COR-L47 (cell line): ENCODE data around the gene AP2A2.

ENCODE experiments used
- DNase-seq: peaks from one replicate; lab custom pipeline; 2025; lab: John Stamatoyannopoulos, UW

Gene AP2A2

GRCh38 chr11:1030086-1030485 lies 104.4 kb downstream of the AP2A2 start:
- DNase-seq = no peak

DNA sequence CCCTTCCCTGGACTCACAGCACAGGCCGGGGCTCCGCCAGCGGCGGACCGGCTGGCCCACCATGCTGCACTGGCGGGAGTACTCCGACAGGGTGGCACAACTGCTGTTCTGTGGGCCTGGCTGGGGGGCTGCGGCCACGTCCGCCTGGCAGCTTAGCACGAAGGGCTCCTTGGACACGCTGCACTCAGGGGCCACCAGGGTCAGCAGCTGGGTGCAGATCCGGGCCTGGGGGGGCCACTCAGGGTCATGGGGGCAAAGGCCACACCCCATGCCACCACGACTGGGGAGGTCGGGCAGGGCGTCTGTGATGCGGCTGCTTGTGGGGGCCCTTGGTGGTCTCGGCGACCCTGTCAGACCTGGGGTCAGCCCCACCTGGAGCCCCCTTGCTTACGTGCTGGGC lies 104.9 kb downstream of the AP2A2 start:
- DNase-seq = no peak

GRCh38 chr11:1031121-1031899 lies 105.6 kb downstream of the AP2A2 start:
- no peak for DNase-seq

DNA sequence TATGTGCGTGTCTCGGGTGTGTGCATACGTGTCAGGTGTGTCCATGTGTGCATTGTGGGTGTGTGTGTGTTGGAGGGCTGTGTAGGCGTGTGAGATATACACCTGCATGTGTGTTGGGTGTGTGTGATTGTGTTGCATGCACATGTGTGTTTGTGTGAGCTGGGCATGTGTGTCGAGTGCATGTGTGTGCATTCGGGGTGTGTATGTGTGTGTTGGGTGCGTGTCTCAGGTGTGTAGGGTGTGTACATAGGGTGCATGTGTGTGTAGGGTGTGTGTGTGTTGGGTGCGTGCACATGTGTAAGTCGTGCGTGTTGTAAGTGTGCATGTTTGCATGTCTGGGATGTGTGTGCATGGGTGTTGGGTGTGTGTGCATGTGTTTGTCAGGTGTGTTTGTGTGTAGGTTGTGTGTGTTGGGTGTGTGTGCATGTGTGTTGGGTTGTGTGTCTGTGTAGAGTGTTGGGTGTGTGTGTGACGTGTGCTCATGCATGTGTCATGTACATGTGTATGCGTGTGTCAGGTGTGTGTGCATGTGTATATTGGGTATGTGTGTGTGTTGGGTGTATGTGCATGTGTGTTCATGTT lies 106.7 kb downstream of the AP2A2 start:
- DNase-seq = no peak

DNA sequence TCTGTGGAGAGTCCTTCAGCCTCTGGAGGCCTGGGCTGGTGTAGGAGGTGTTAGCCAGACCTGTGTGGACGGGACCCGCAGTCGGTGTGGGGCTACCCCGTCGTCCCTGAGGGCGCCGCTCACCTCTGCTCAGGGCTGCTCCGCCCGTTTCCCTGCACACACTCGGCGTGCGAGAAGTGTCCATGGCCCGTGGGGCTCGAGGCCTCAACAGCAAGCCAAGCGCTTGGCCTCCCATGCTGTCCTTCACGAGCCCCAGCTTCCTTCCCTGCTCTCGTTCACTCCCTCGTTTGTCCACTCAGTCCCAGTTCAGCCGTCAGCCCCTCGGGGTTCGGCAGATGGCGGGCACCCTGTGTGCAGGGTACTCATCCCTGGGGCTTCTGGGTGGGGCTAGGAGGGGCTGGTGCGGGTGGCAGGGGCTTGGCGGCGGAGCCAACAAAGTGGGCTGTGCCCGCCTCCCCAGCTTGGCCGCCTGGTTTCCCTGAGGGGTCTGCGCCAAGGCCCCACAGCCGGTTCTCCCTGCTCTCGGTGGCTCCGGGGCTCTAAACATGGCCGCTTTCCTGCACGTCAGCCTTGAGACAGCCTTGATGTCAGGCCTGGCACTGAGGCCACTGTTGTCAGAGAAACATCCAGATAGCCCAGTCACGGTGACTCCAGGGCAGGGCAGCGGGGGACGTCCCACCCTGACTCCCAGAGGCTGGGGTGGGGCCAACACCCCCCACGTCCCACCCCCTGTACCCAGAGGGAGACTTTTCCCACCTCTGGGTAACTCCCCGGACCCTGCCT lies 107.5 kb downstream of the AP2A2 start:
- DNase-seq = no peak

GRCh38 chr11:1034001-1034400 lies 108.3 kb downstream of the AP2A2 start:
- DNase-seq = no peak

- no peak for DNase-seq
Measured at GRCh38 chr11:1034456-1035295, 109.0 kb downstream of the AP2A2 start.

DNA sequence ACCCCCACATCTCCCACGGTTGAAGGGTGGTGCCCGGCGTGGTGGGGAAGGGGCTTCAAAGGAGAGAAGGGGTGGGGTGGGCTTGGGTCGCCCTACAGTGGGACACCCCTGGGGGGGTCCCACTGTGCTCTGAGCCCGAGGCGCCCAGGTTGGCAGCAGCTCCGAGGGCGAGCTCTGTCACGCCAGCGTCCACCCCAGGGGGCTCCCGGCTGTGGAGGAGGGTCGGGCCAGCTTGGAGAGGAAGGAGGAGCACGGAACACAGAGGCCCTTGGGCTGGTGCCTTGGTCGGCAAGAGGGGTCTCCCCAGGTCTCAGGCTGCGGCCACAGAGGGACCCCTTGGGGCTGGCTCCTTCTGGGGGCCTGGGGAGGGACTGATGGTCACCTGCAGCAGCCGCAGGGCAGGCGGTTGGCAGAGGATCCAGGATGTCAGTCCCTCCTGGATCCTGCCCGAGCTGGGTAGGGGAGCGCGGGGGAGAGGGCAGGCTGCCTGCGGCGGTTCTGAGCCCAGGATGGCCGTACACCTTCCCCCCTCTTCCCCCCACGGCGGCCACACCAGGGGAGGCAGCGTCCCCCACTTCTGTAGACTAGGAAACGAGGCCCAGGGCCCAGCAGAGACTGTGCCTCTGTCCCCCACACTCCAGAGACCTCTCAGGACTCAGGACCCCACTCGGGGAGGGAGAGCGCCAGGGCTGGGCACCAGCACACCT lies 110.1 kb downstream of the AP2A2 start:
- DNase-seq = no peak

DNA sequence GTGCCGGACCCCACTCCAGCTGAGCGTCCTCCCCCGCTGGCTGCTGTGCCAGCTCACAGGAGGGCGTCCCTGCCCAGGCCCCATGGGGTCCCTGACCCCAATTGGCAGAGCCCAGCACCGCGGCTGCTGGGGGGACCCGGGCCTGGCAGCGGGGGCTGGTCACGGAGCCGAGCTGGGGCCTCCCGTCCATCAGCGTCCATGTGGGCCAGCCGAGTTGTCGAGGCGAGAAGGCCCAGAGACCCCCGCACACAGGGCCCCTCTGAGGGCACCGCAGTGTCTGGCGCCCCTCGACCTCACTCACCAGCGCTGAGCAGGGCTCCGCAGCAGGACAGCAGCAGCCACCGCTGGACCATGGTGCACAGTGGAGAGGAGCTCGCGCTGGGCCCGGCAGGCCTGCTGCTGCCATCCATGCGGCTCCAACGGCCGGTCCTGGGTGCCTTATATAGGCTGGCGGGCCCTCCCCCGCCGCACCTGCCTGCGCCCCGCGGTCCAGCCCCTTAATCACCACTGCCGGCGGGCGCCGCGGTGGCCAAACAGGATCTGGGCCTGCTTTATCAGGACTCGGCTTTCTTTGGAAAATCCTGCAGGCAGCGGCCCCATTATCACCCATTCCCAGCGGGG lies 110.7 kb downstream of the AP2A2 start, which contains the start of gene MUC6:
MUC6 (minus strand) TSS at position 416 of the 621 bp plus-strand sequence; CDS start at position 353, 63 bp downstream.
- peak; percentile 75 for DNase-seq

GRCh38 chr11:1036931-1037330 lies 111.3 kb downstream of the AP2A2 start:
- no peak for DNase-seq

DNA sequence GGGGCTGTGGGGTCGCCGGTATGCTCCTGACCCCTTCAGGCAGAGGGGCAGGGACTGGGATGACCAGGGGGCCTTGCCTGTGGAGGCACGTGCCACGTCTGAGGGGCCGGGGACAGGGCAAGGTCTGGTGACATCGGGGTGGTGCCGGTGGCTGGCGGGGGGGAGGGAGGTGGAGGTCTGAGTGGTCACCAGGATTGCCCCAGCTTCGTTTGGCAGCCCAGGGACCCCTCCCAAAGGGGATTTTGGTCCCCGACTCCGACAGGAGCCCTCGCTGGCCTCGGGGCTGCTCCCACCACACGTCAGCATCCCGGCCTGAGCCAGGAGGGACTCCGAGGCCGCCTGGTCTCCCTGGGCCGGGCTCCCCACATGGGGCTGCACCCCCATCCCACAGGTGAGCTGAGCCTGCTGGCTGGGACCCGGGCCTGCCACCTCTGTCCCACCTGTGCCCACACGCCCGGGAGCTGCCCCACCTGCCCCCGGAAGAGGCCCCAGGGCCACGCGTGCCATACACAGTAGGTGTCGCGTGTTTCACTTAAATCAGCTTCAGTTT lies 111.9 kb downstream of the AP2A2 start:
- DNase-seq = no peak

GRCh38 chr11:1038361-1038760 lies 112.7 kb downstream of the AP2A2 start:
- DNase-seq = no peak

DNA sequence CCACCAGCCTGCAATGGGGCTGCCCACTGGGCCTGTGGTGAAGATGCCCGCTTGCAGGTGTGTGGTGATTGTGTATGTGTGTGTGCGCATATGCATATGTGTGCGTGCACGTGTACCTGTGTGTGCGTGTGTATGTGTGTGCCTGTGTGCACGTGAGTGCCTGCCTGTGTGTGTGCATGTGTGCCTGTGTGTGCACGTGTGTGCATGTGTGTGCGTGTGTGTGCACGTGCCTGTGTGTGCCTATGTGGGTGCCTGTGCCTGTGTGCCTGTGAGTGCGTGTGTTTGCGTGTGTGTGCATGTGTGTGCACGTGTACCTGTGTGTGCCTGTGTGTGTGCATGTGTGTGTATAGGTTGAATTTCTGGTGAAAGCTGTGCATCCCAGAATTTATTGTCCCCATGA lies 113.3 kb downstream of the AP2A2 start:
- DNase-seq = no peak

GRCh38 chr11:1039481-1040427 lies 114.1 kb downstream of the AP2A2 start:
- DNase-seq = no peak

DNA sequence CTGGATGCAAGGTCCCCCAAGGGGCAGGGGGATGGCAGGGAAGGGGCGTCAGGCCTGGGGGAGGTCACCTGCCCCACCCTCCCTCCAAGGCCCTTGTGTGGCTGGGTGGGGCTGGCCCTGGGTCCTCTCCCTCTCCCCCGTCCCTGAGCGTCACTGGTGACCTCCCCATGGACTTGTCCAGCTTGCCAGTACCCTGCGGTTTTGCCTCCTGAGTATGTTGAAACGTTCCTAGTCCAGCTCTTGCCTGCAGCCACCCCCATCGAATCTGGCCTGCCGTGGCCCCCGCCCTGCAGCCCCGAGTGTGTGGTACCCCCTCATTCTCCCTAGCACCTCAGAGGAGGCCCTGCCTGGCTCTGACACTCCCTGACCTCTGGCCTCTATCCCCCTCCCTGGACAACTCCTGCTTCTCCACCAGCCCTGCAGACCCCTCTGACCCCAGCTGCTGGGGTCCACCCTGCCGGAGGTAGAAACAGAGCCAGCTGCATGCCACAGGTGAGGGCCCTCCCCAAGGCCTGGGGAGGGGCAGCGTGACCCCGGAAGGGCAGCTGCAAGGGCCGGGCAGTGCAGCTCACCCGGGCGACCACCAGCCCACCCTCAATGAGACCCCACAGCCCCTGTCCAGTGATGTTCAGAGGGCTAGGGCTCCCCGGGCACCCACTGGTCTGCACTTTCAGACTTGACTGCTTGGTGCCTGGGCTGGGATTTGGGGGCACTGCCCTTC lies 114.9 kb downstream of the AP2A2 start:
- no peak for DNase-seq

GRCh38 chr11:1041149-1041467 lies 115.4 kb downstream of the AP2A2 start:
- no peak for DNase-seq

GRCh38 chr11:1041471-1041870 lies 115.8 kb downstream of the AP2A2 start:
- DNase-seq = no peak

- no peak for DNase-seq
Measured at GRCh38 chr11:1041936-1042608, 116.4 kb downstream of the AP2A2 start.
